H1 (cell line): ENCODE measurements around the gene KRTDAP. TPM values are rescaled to one million over a fixed set of nuclear protein-coding genes. Genes with fewer than 3 reads are reported as not detected.
A peak's percentile ranks its signal among the peaks of the same experiment; 100 is the strongest.

Experiments used
- CTCF ChIA-PET: fragments of 300-600 bp; sonication (Branson Sonifier 250); formaldehyde crosslinking; loops from one replicate; lab custom pipeline; 2021; ENCODE audit not compliant: partially characterized antibody; lab: Charles Lee
- POLR2A ChIA-PET: fragments of 300-600 bp; sonication (Branson Sonifier 250); formaldehyde crosslinking; loops from one replicate; lab custom pipeline; 2021; ENCODE audit warnings: inconsistent platforms; ENCODE audit not compliant: partially characterized antibody; lab: Charles Lee
- DNase-seq, 2 experiments: peaks; one replicate each; pipeline versions ENCODE4 v3.0.0 to v3.0.0-alpha.2; 2010 to 2022; ENCODE audit warnings: low spot score in 2 of 2, low read depth in 1 of 2, mixed read lengths in 1 of 2
- FAIRE-seq: peaks from 2 replicates; lab custom pipeline; 2011; peaks lifted over from hg19 to GRCh38; lab: Jason Lieb, UNC
- H2AFZ ChIP-seq: 2 replicates; pipeline ENCODE4 v1.8.1; 2012; ENCODE audit warnings: low read length, inconsistent platforms
- H2AK5ac ChIP-seq: 2 replicates; pipeline ENCODE4 v1.6.1; 2013; ENCODE audit warnings: low read depth, low read length
- H2BK120ac ChIP-seq: replicated peaks from 2 replicates; pipeline ENCODE3; 2013; ENCODE audit warnings: low read depth, low read length, inconsistent platforms
- H2BK12ac ChIP-seq: 2 replicates; pipeline ENCODE4 v1.6.1; 2013; ENCODE audit warnings: low read depth, low read length
- H2BK15ac ChIP-seq: 2 replicates; pipeline ENCODE4 v1.6.1; 2013; ENCODE audit warnings: low read length
- H2BK20ac ChIP-seq: 2 replicates; pipeline ENCODE4 v1.6.1; 2013; ENCODE audit warnings: low read length
- H2BK5ac ChIP-seq: 2 replicates; pipeline ENCODE4 v1.6.1; 2013; ENCODE audit warnings: low read depth, low read length
- H3K14ac ChIP-seq: 2 replicates; pipeline ENCODE4 v1.6.1; 2013; ENCODE audit warnings: inconsistent platforms; ENCODE audit not compliant: insufficient read length
- H3K18ac ChIP-seq: 2 replicates; pipeline ENCODE4 v1.6.1; 2013; ENCODE audit warnings: low read length; ENCODE audit errors: extremely low read depth
- H3K23ac ChIP-seq: 2 replicates; pipeline ENCODE4 v1.6.1; 2013; ENCODE audit warnings: inconsistent platforms; ENCODE audit not compliant: insufficient read length
- H3K23me2 ChIP-seq: 2 replicates; pipeline ENCODE4 v1.6.1; 2013; ENCODE audit warnings: low read depth, low read length
- H3K27ac ChIP-seq: 2 replicates; pipeline ENCODE4 v1.6.1; 2011; ENCODE audit warnings: low read depth, low read length, inconsistent platforms
- H3K27me3 ChIP-seq, 4 experiments: replicated peaks in 1 of 4; 1 replicate in 1 of 4; 2 replicates in 3 of 4; pipeline versions ENCODE4 v1.6.1 to v1.8.1; 2011 to 2013; ENCODE audit warnings: low read length in 3 of 4, mild to moderate bottlenecking in 3 of 4, inconsistent platforms in 2 of 4, mixed read lengths in 2 of 4, moderate library complexity in 1 of 4; ENCODE audit not compliant: control insufficient read depth in 3 of 4, insufficient read depth in 3 of 4; ENCODE audit errors: extremely low read depth in 1 of 4
- H3K36me3 ChIP-seq, 4 experiments: 2 replicates each; pipeline versions ENCODE4 v1.6.1 to v1.8.1; 2011 to 2013; ENCODE audit warnings: mild to moderate bottlenecking in 4 of 4, low read length in 3 of 4, moderate library complexity in 2 of 4, control low read depth in 1 of 4, inconsistent platforms in 1 of 4; ENCODE audit not compliant: insufficient read depth in 4 of 4, control insufficient read depth in 2 of 4
- H3K4ac ChIP-seq: replicated peaks from 2 replicates; pipeline ENCODE3; 2013; ENCODE audit warnings: low read length, low read depth, mixed read lengths, inconsistent platforms; ENCODE audit not compliant: insufficient read length
- H3K4me1 ChIP-seq, 4 experiments: replicated peaks in 1 of 4; 1 replicate in 1 of 4; 2 replicates in 3 of 4; pipeline versions ENCODE4 v1.6.1 to v1.8.1; 2011 to 2013; ENCODE audit warnings: low read length in 3 of 4, inconsistent platforms in 2 of 4, mixed read lengths in 1 of 4; ENCODE audit not compliant: insufficient read depth in 4 of 4, control insufficient read depth in 3 of 4
- H3K4me2 ChIP-seq, 2 experiments: 2 replicates each; pipeline versions ENCODE4 v1.6.1 to v1.8.1; 2011 to 2013; ENCODE audit warnings: low read depth in 2 of 2, low read length in 2 of 2, control low read depth in 1 of 2, inconsistent platforms in 1 of 2, mild to moderate bottlenecking in 1 of 2; ENCODE audit not compliant: insufficient read depth in 1 of 2
- H3K4me3 ChIP-seq, 4 experiments: fragments of 200-600, 300-600 bp in 1 of 4; sonication (generic), shearing (Covaris generic), sonication (Bioruptor Twin) in 1 of 4; 2 replicates each; pipeline versions ENCODE4 v1.5.1 to v1.8.1; 2011 to 2016; ENCODE audit warnings: low read length in 4 of 4, low read depth in 3 of 4, control low read depth in 2 of 4, inconsistent platforms in 2 of 4, mild to moderate bottlenecking in 2 of 4, mixed read lengths in 1 of 4, moderate library complexity in 1 of 4; ENCODE audit not compliant: insufficient read depth in 2 of 4; ENCODE audit errors: extremely low read depth in 1 of 4
- H3K56ac ChIP-seq: replicated peaks from 2 replicates; pipeline ENCODE3; 2013; ENCODE audit warnings: low read depth, mild to moderate bottlenecking, mixed read lengths, low read length, inconsistent platforms; ENCODE audit not compliant: insufficient read length
- H3K79me1 ChIP-seq: 2 replicates; pipeline ENCODE4 v1.6.1; 2013; ENCODE audit warnings: low read depth, low read length, control low read depth
- H3K79me2 ChIP-seq, 2 experiments: 2 replicates each; pipeline versions ENCODE4 v1.6.1 to v1.8.1; 2012 to 2013; ENCODE audit warnings: low read length in 2 of 2, mild to moderate bottlenecking in 2 of 2, inconsistent platforms in 1 of 2; ENCODE audit not compliant: insufficient read depth in 2 of 2, control insufficient read depth in 1 of 2
- H3K9ac ChIP-seq, 4 experiments: replicated peaks in 1 of 4; 1 replicate in 1 of 4; 2 replicates in 3 of 4; pipeline versions ENCODE4 v1.6.1 to v1.8.1; 2011 to 2013; ENCODE audit warnings: low read depth in 3 of 4, low read length in 3 of 4, control low read depth in 2 of 4, mild to moderate bottlenecking in 2 of 4, moderate library complexity in 2 of 4, inconsistent platforms in 1 of 4; ENCODE audit errors: extremely low read depth in 1 of 4
- H3K9me3 ChIP-seq, 2 experiments: 2 replicates each; pipeline versions ENCODE4 v1.6.1 to v1.8.1; 2012 to 2013; ENCODE audit warnings: mild to moderate bottlenecking in 2 of 2, moderate library complexity in 2 of 2, control low read depth in 1 of 2, inconsistent platforms in 1 of 2, low read depth in 1 of 2, low read length in 1 of 2, mixed read lengths in 1 of 2; ENCODE audit not compliant: insufficient read depth in 2 of 2
- H4K20me1 ChIP-seq, 2 experiments: replicated peaks in 1 of 2; 2 replicates each; pipeline versions ENCODE3 to v1.8.1; 2011 to 2013; ENCODE audit warnings: inconsistent platforms in 2 of 2, low read length in 2 of 2, mild to moderate bottlenecking in 1 of 2; ENCODE audit not compliant: insufficient read depth in 2 of 2, control insufficient read depth in 1 of 2
- H4K5ac ChIP-seq: 2 replicates; pipeline ENCODE4 v1.6.1; 2013; ENCODE audit warnings: low read length, low read depth, mixed read lengths, inconsistent platforms; ENCODE audit not compliant: insufficient read length
- H4K8ac ChIP-seq: 2 replicates; pipeline ENCODE4 v1.8.0; 2013; ENCODE audit warnings: mild to moderate bottlenecking, moderate library complexity, low read length, inconsistent platforms; ENCODE audit not compliant: insufficient read depth; ENCODE audit errors: extremely low read depth
- H4K91ac ChIP-seq: replicated peaks from 2 replicates; pipeline ENCODE3; 2013; ENCODE audit warnings: low read length, mixed read lengths, inconsistent platforms; ENCODE audit not compliant: insufficient read length
- HDAC6 ChIP-seq: IDR thresholded peaks from one replicate; pipeline ENCODE4 v1.7.1; 2012; ENCODE audit warnings: low read depth, mild to moderate bottlenecking, inconsistent platforms, low read length, moderate library complexity
- WGBS, 2 experiments: shearing (Covaris generic) in 1 of 2; methylation state at CpG; one replicate each; pipeline versions ENCODE4 v1.1.6 to v1.1.7; 2013 to 2015; ENCODE audit warnings: low lambda C conversion rate in 2 of 2, mixed read lengths in 2 of 2, inconsistent platforms in 1 of 2, low coverage in 1 of 2, missing lambda C conversion rate in 1 of 2; ENCODE audit not compliant: insufficient replicate concordance in 2 of 2, insufficient coverage in 1 of 2, insufficient read length in 1 of 2; ENCODE audit errors: extremely low coverage in 1 of 2, missing lambda C conversion rate in 1 of 2; 5-methylcytosine and 5-hydroxymethylcytosine counted together
- polyA plus RNA-seq, 7 experiments: library from polyadenylated mRNA; depleted of rRNA in 3 of 7; stranded (reverse) in 5 of 7; unstranded in 2 of 7; fragments of >200 nt in 5 of 7; fragments of 200-250 nt in 2 of 7; gene quantifications; 1 replicate in 5 of 7; 2 replicates in 1 of 7; 4 replicates in 1 of 7; pipeline versions ENCODE4 v1.2.1 to v1.2.3, GENCODE V29; 2011 to 2013; ENCODE audit warnings: missing spikeins in 2 of 7, mixed read lengths in 2 of 7
- total RNA-seq: library from RNA; stranded (reverse); fragmentation: NEBNext Ultra II Directional; extraction: Animal tissue kit (Norgen Biotek cat#: 25700); gene quantifications from 2 replicates; pipeline ENCODE4 v1.2.1, GENCODE V29; 2021
- TF ChIP-seq, protein P1 (sequence below): IDR thresholded peaks from 2 replicates; pipeline ENCODE4 v1.6.1; 2012; ENCODE audit warnings: inconsistent platforms

The KRTDAP gene
- total and polyA plus RNA-seq, 2 of the 8 experiments (the other 6 are each of a cell fraction or from before 2014, with no cell fraction given), result 0.69 to 0.88 TPM

DNA sequence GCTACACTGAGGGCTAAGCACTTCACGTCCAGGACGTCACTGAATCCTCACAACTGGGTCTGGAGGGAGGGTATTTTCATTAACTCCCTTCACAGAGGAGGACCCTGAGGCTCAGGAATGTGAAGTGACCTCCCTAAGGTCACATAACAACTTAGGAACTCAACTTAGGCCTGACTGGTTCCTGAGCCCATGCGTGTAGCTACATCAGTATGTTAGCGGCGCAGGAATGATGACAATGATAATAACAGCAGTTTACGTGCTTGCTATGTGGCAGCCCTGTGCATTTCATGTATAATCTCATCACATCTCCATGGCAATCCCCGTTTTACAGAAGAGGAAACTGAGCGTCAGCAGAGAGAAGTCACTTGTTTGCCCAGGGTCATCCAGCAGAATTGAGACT lies 18.3 kb downstream of the KRTDAP start:
- POLR2A ChIA-PET, result interaction anchor here (1.4 to 1.5 kb wide), 2 partner anchors 8 to 39 kb away, joined by 3 to 5 read pairs; no protein-coding TSS in a partner anchor
- no peak for TF ChIP-seq HDAC6
- TF ChIP-seq, protein P1, sequence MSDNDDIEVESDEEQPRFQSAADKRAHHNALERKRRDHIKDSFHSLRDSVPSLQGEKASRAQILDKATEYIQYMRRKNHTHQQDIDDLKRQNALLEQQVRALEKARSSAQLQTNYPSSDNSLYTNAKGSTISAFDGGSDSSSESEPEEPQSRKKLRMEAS, result no peak
- WGBS, 2 experiments, result 87% methylated on average over 8 of the region's 8 CpGs; no CpG with 5 or more reads in 1 of the 2 experiments
- Histone ChIP-seq H3K27ac (no peak overlapping the region), H3K4me1 (no peaks in the 10 kb centered on the region), H4K91ac (no peak overlapping the region), H3K9me3 (no peaks in the 10 kb centered on the region), H3K14ac (no peak overlapping the region), H3K23ac (no peak overlapping the region), H3K56ac (no peak overlapping the region), H3K36me3 (no peaks in the 10 kb centered on the region), H2AFZ (no peak overlapping the region), H3K4me3 (no peak overlapping the region), H2BK120ac (no peak overlapping the region), H3K18ac (no peak overlapping the region), H2BK5ac (no peak overlapping the region), H3K9ac (no peak overlapping the region), H3K23me2 (no peaks in the 10 kb centered on the region), H3K4ac (no peak overlapping the region), H3K79me2 (no peaks in the 10 kb centered on the region), H2BK12ac (no peak overlapping the region), H3K27me3 (no peaks in the 10 kb centered on the region), H2BK15ac (no peak overlapping the region), H4K8ac (no peak overlapping the region), H2AK5ac (peak overlapping the region; percentile 66; the same call in 1 of the 2 replicates), H3K79me1 (no peaks in the 10 kb centered on the region), H4K5ac (no peak overlapping the region), H2BK20ac (no peak overlapping the region), H4K20me1 (no peaks in the 10 kb centered on the region), H3K4me2 (no peak overlapping the region)
- CTCF ChIA-PET, result interaction anchor here (0.6 to 4.2 kb wide), 7 partner anchors 9 to 220 kb away, joined by 3 to 18 read pairs (median 4); no protein-coding TSS in a partner anchor
- no peak for FAIRE-seq
- DNase-seq, result no peak
